CD4-positive, CD25-positive, alpha-beta regulatory T cell (primary cell): Measurements from ENCODE around the gene TOMM40L. TPM values are rescaled to one million over a fixed set of nuclear protein-coding genes. Genes with fewer than 3 reads are reported as not detected.
A peak's percentile ranks its signal among the peaks of the same experiment; 100 is the strongest.
"Not testable (repeated sequence)": the region's sequence is repeated elsewhere in the genome, so short reads cannot be mapped to it uniquely, and the experiment has no call there.

ENCODE experiments used
- ATAC-seq, 2 donors: fragments of 150-1000 bp; cut with Tn5 transposase; one replicate each; pipeline ENCODE4 v1.10.0; 2021; ENCODE audit warnings: low read depth in 2 of 2, moderate number of reproducible peaks in 2 of 2, moderate library complexity in 1 of 2
- DNase-seq, 3 donors: peaks; one replicate each; pipeline versions ENCODE4 v3.0.0 to v3.0.0-alpha.2; 2012 to 2022; ENCODE audit warnings: mixed read lengths in 1 of 3
- H3K27ac ChIP-seq: one replicate; pipeline ENCODE4 v1.7.0; 2013; ENCODE audit warnings: mild to moderate bottlenecking, low read length; ENCODE audit not compliant: insufficient read depth, poor library complexity, severe bottlenecking
- H3K27me3 ChIP-seq: one replicate; pipeline ENCODE4 v1.7.0; 2013; ENCODE audit warnings: low read length; ENCODE audit not compliant: control insufficient read depth, insufficient read depth
- H3K36me3 ChIP-seq: one replicate; pipeline ENCODE4 v1.7.0; 2013; ENCODE audit warnings: mild to moderate bottlenecking, low read length, moderate library complexity; ENCODE audit not compliant: control insufficient read depth, insufficient read depth
- H3K4me1 ChIP-seq: 2 replicates; pipeline ENCODE4 v1.7.0; 2013; ENCODE audit warnings: mild to moderate bottlenecking, low read length; ENCODE audit not compliant: insufficient read depth, control insufficient read depth, poor library complexity, severe bottlenecking
- H3K4me3 ChIP-seq: one replicate; pipeline ENCODE4 v1.7.0; 2013; ENCODE audit warnings: low read depth, mild to moderate bottlenecking, low read length, moderate library complexity
- H3K9me3 ChIP-seq, 2 experiments: 1 replicate in 1 of 2; 2 replicates in 1 of 2; pipeline ENCODE4 v1.7.0; 2013; ENCODE audit warnings: low read length in 2 of 2, mild to moderate bottlenecking in 1 of 2, moderate library complexity in 1 of 2; ENCODE audit not compliant: control insufficient read depth in 2 of 2
- H3K27ac Mint-ChIP-seq, 3 donors: one replicate each; pipeline ENCODE4 v1.8.0; 2020 to 2022; ENCODE audit warnings: mild to moderate bottlenecking in 3 of 3, mixed read lengths in 3 of 3, moderate library complexity in 2 of 3
- H3K27me3 Mint-ChIP-seq: one replicate; pipeline ENCODE4 v1.8.0; 2022; ENCODE audit warnings: mild to moderate bottlenecking, mixed read lengths
- H3K36me3 Mint-ChIP-seq: one replicate; pipeline ENCODE4 v1.8.0; 2020; ENCODE audit warnings: mixed read lengths
- H3K4me1 Mint-ChIP-seq, 4 donors: one replicate each; pipeline ENCODE4 v1.8.0; 2020 to 2022; ENCODE audit warnings: mixed read lengths in 4 of 4, mild to moderate bottlenecking in 1 of 4
- H3K4me3 Mint-ChIP-seq, 4 donors: one replicate each; pipeline ENCODE4 v1.8.0; 2020 to 2022; ENCODE audit warnings: mild to moderate bottlenecking in 4 of 4, mixed read lengths in 4 of 4, moderate library complexity in 3 of 4
- H3K9me3 Mint-ChIP-seq, 7 donors: one replicate each; pipeline ENCODE4 v1.8.0; 2020 to 2022; ENCODE audit warnings: mixed read lengths in 7 of 7, mild to moderate bottlenecking in 3 of 7, moderate library complexity in 2 of 7
- polyA plus RNA-seq, 4 donors: library from polyadenylated mRNA; unstranded; fragments of 300-500 nt; fragmentation: Illumina TruSeq; gene quantifications; one replicate each; pipeline ENCODE4 v1.2.3, GENCODE V29; 2021
- total RNA-seq: library from RNA; stranded (reverse); gene quantifications from one replicate; pipeline ENCODE4 v1.2.3, GENCODE V29; 2022

TOMM40L gene
- total and polyA plus RNA-seq, 5 donors from 2014 or later = 5.3 to 8.6 (median 6.4) TPM

DNA sequence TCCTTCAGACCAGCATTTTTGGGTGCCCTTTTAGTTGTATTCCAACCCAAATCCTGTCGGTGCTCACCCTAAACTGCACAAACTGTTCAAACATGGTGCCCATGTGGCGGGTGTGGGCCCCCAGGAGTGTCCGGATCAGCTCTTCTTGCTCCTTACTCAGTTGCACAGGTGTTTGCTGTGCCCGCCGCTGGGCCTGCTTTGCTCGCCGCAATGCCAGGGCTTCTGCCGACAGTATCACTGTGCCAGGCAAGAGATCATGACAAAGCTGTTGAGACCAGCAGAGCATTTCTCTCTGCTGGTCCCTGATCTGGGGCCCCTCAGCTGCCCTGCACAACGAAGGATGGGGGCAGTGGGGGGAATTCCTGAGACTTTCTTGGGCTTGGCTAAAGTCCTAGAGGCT is 7.2 kb downstream of the TOMM40L start:
- ATAC-seq (no peak), DNase-seq (no peak)
- Histone ChIP-seq H3K27me3 (no peaks in the 10 kb centered on the region), H3K27ac (no peak overlapping the region), H3K36me3 (peaks cover 19% of the 10 kb centered on the region), H3K4me3 (no peak overlapping the region), H3K4me1 (no peaks in the 10 kb centered on the region), H3K9me3 (no peaks in the 10 kb centered on the region)
- H3K36me3 Mint-ChIP-seq = peaks cover 15% of the 10 kb centered on the region
- no peak overlapping the region for H3K4me3 Mint-ChIP-seq
- H3K27ac Mint-ChIP-seq = peak overlapping the region in 1 of 3 donors; percentile 16
- H3K9me3 Mint-ChIP-seq = no peaks in the 10 kb centered on the region
- no peaks in the 10 kb centered on the region for H3K27me3 Mint-ChIP-seq
- H3K4me1 Mint-ChIP-seq = peaks cover 0 to 9% (median 2%) of the 10 kb centered on the region in 4 donors

GRCh38 chr1:161235957-161236775 is 10.3 kb downstream of the TOMM40L start:
- H3K27me3 Mint-ChIP-seq = peaks cover 10% of the 10 kb centered on the region
- H3K36me3 ChIP-seq = no peaks in the 10 kb centered on the region
- H3K4me1 ChIP-seq = no peaks in the 10 kb centered on the region
- H3K27ac ChIP-seq = no peak overlapping the region
- ATAC-seq (no peak), DNase-seq (no peak)
- no peaks in the 10 kb centered on the region for H3K9me3 Mint-ChIP-seq
- no peaks in the 10 kb centered on the region for H3K9me3 ChIP-seq
- H3K27me3 ChIP-seq = peaks cover 2% of the 10 kb centered on the region
- no peak overlapping the region for H3K4me3 Mint-ChIP-seq
- peaks cover 5% of the 10 kb centered on the region for H3K36me3 Mint-ChIP-seq
- no peak overlapping the region for H3K27ac Mint-ChIP-seq
- no peak overlapping the region for H3K4me3 ChIP-seq
- H3K4me1 Mint-ChIP-seq = no peaks in the 10 kb centered on the region

- peaks cover 0 to 2% (median 0%) of the 10 kb centered on the region in 7 donors for H3K9me3 Mint-ChIP-seq
- no peak within 1 kb of the TSS for H3K27ac ChIP-seq
- H3K4me3 Mint-ChIP-seq = no peak within 1 kb of the TSS
- peaks cover 2% of the 10 kb centered on the region for H3K27me3 ChIP-seq
- no peak for ATAC-seq
- peaks cover 16% of the 10 kb centered on the region for H3K27me3 Mint-ChIP-seq
- H3K4me1 ChIP-seq = no peaks in the 10 kb centered on the region
- peaks cover 5% of the 10 kb centered on the region for H3K36me3 Mint-ChIP-seq
- no peak within 1 kb of the TSS for H3K4me3 ChIP-seq
- no peak for DNase-seq
- H3K36me3 ChIP-seq = no peaks in the 10 kb centered on the region
- peak within 1 kb of the TSS in 1 of 3 donors; percentile 27 for H3K27ac Mint-ChIP-seq
- no peaks in the 10 kb centered on the region for H3K9me3 ChIP-seq
- H3K4me1 Mint-ChIP-seq = no peaks in the 10 kb centered on the region
Observed at GRCh38 chr1:161238039-161238473, 12.2 kb downstream of the TOMM40L start, which contains the start of gene NR1I3. TSS of gene NR1I3 (minus strand) at chr1:161238203. CDS start at chr1:161236565, 1,638 bp downstream.

DNA sequence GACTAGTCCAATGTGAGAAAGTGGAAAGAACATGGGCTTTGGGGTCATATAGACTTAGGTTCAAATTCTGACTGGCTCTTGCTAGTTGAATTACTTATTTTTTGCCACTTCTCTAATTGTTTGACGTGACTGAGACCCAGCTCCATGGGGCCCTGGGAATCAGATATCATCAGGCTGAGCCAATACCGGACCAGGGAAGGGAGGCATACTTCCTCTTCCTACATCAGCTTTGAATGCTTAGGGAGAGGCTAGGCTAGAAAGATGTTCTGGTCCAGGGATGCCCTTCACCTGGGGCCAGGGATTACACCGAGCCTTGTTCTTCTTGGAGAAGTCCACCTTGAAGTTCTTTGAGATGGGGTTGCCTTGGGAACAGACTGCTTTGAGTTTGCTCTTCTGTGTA is 15.8 kb downstream of the TOMM40L start:
- Mint-ChIP-seq H3K9me3 (peaks cover 0 to 4% (median 0%) of the 10 kb centered on the region in 7 donors), H3K27me3 (peaks cover 27% of the 10 kb centered on the region), H3K4me1 (no peaks in the 10 kb centered on the region), H3K4me3 (no peak overlapping the region), H3K27ac (no peak overlapping the region), H3K36me3 (peaks cover 5% of the 10 kb centered on the region)
- Histone ChIP-seq H3K27me3 (peaks cover 2% of the 10 kb centered on the region), H3K36me3 (no peaks in the 10 kb centered on the region), H3K4me1 (no peaks in the 10 kb centered on the region), H3K4me3 (no peak overlapping the region), H3K9me3 (no peaks in the 10 kb centered on the region), H3K27ac (no peak overlapping the region)
- ATAC-seq (no peak), DNase-seq (no peak)

- Histone ChIP-seq H3K9me3 (no peaks in the 10 kb centered on the region), H3K36me3 (no peaks in the 10 kb centered on the region), H3K27me3 (peaks cover 2% of the 10 kb centered on the region), H3K4me1 (no peaks in the 10 kb centered on the region), H3K4me3 (no peak overlapping the region), H3K27ac (no peak overlapping the region)
- ATAC-seq (no peak), DNase-seq (no peak)
- H3K9me3 Mint-ChIP-seq = peaks cover 0 to 4% (median 0%) of the 10 kb centered on the region in 7 donors
- H3K36me3 Mint-ChIP-seq = peaks cover 5% of the 10 kb centered on the region
- H3K27ac Mint-ChIP-seq = no peak overlapping the region
- no peak overlapping the region for H3K4me3 Mint-ChIP-seq
- peaks cover 27% of the 10 kb centered on the region for H3K27me3 Mint-ChIP-seq
- H3K4me1 Mint-ChIP-seq = no peaks in the 10 kb centered on the region
Observed at GRCh38 chr1:161242313-161242712, 16.5 kb downstream of the TOMM40L start.

GRCh38 chr1:161244888-161245287 is 19.0 kb downstream of the TOMM40L start:
- H3K27me3 Mint-ChIP-seq = peaks cover 22% of the 10 kb centered on the region
- H3K4me1 Mint-ChIP-seq = no peaks in the 10 kb centered on the region
- no peak overlapping the region for H3K27ac ChIP-seq
- H3K9me3 Mint-ChIP-seq = peaks cover 0 to 4% (median 2%) of the 10 kb centered on the region in 7 donors
- DNase-seq = no peak
- H3K4me3 Mint-ChIP-seq = no peak overlapping the region
- no peaks in the 10 kb centered on the region for H3K4me1 ChIP-seq
- H3K36me3 Mint-ChIP-seq = no peaks in the 10 kb centered on the region
- H3K4me3 ChIP-seq = no peak overlapping the region
- H3K9me3 ChIP-seq = no peaks in the 10 kb centered on the region
- no peak overlapping the region for H3K27ac Mint-ChIP-seq
- H3K27me3 ChIP-seq = peaks cover 2% of the 10 kb centered on the region
- H3K36me3 ChIP-seq = no peaks in the 10 kb centered on the region
- no peak for ATAC-seq

- H3K27me3 ChIP-seq, H3K4me3 ChIP-seq, H3K27ac ChIP-seq, H3K9me3 ChIP-seq, H3K36me3 Mint-ChIP-seq, H3K27ac Mint-ChIP-seq, ATAC-seq, H3K4me1 ChIP-seq, H3K4me3 Mint-ChIP-seq, DNase-seq, H3K9me3 Mint-ChIP-seq, H3K36me3 ChIP-seq, H3K4me1 Mint-ChIP-seq: not testable (repeated sequence)
- H3K27me3 Mint-ChIP-seq = peaks cover 29% of the 10 kb centered on the region
Observed at GRCh38 chr1:161250100-161250499, 24.2 kb downstream of the TOMM40L start.

- no peak for ATAC-seq
- H3K36me3 ChIP-seq = no peaks in the 10 kb centered on the region
- H3K27me3 Mint-ChIP-seq = peaks cover 26% of the 10 kb centered on the region
- no peak overlapping the region for H3K27ac ChIP-seq
- no peaks in the 10 kb centered on the region for H3K27me3 ChIP-seq
- no peaks in the 10 kb centered on the region for H3K4me1 Mint-ChIP-seq
- H3K4me1 ChIP-seq = no peaks in the 10 kb centered on the region
- H3K27ac Mint-ChIP-seq = no peak overlapping the region
- no peak overlapping the region for H3K4me3 ChIP-seq
- peaks cover 0 to 7% (median 4%) of the 10 kb centered on the region in 7 donors for H3K9me3 Mint-ChIP-seq
- no peak for DNase-seq
- no peaks in the 10 kb centered on the region for H3K9me3 ChIP-seq
- no peak overlapping the region for H3K4me3 Mint-ChIP-seq
- no peaks in the 10 kb centered on the region for H3K36me3 Mint-ChIP-seq
Observed at GRCh38 chr1:161250829-161251228, 25.0 kb downstream of the TOMM40L start.
